GM12891 (cell line): ENCODE measurements around the gene KCND2.

Source experiments
- PAX5 ChIP-seq: IDR thresholded peaks from 2 replicates; pipeline ENCODE4 v1.6.1; 2011; ENCODE audit warnings: low read length, moderate library complexity, mild to moderate bottlenecking; ENCODE audit not compliant: insufficient read depth, severe bottlenecking
- POLR2A ChIP-seq: IDR thresholded peaks from 2 replicates; pipeline ENCODE4 v1.6.1; 2011; ENCODE audit warnings: low read depth, low read length, control low read depth
- POLR2AphosphoS5 ChIP-seq: IDR thresholded peaks from 2 replicates; pipeline ENCODE4 v1.6.1; 2011; ENCODE audit warnings: low read depth, low read length, control low read depth
- POU2F2 ChIP-seq: IDR thresholded peaks from 2 replicates; pipeline ENCODE4 v1.6.1; 2011; ENCODE audit warnings: low read depth, mild to moderate bottlenecking, control low read depth, low read length, moderate library complexity
- SPI1 ChIP-seq: IDR thresholded peaks from 2 replicates; pipeline ENCODE4 v1.6.1; 2011; ENCODE audit warnings: low read depth, low read length, control low read depth
- TAF1 ChIP-seq: IDR thresholded peaks from 2 replicates; pipeline ENCODE4 v1.6.1; 2011; ENCODE audit warnings: low read depth, low read length, control low read depth

DNA sequence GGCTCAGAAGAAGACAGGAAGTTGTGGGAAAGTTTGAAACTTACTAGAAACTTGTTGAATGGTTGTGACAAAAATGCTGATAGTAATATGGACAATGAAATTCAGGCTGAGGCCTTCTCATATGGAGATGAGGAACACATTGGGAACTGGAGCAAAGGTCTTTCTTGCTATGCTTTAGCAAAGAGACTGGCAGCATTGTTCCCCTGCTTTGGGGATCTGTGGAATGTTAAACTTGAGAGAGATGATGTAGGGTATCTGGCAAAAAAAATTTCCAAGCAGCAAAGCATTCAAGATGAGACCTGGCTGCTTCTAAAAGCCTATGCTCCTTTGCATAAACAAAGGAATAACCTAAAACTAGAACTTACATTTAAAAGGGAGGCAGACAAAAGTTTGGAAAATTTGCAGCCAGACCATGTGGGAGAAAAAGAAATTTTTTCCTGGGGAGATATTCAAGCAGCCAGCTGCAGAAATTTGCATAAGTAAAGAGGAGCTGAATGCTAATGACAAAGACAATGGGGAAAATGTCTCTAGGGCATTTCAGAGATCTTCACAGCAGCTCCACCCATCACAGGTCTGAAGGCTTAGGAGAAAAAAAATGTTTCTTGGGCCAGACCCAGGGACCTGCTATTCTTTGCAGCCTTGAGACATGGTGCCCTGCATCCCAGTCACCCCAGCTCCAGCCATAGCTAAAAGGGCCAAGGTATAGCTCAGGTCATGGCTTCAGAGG, 16.5 kb upstream of the KCND2 start:
- no peak for TF ChIP-seq POLR2A
- TF ChIP-seq POLR2AphosphoS5, result no peak
- TF ChIP-seq SPI1, result no peak
- no peak for TF ChIP-seq TAF1
- TF ChIP-seq POU2F2, result no peak
- no peak for TF ChIP-seq PAX5
